ENCODE data around the gene TBXAS1.

TBXAS1 gene

DNA sequence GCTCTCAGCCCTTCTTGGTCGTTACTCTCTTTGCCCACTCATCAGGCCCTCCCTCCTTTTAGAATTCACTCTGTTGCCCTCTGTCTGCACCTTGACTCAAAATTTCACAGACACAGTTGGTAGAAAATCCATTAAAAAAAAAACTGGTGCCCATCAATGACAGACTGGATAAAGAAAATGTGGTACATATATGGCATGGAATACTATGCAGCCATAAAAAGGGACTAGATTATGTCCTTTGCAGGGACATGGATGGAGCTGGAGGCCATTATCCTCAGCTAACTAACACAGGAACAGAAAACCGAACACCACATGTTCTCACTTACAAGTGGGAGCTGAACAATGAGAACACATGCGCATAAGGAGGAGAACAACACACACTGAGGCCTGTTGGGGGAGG is 118.0 kb downstream of the TBXAS1 start:
- peaks cover 0 to 7% (median 6%) of the 10 kb centered on the region in 10 experiments; a peak in 13 of 20 replicates for H3K4me1 ChIP-seq
- no peak overlapping the region for H3K4me2 ChIP-seq
- H3K27ac ChIP-seq = no peak overlapping the region
- H3K27me3 ChIP-seq = no peaks in the 10 kb centered on the region
- H4K20me1 ChIP-seq = no peaks in the 10 kb centered on the region
- no peak for TF ChIP-seq Cebpa-rat (IDR thresholded peaks at IDR 0.05)
- peaks cover 21 to 59% (median 35%) of the 10 kb centered on the region in 11 experiments for H3K9me3 ChIP-seq (replicated peaks in 1 of 11)
- H3K36me3 ChIP-seq = peaks cover 0 to 79% (median 10%) of the 10 kb centered on the region in 11 experiments; a peak in 11 of 22 replicates
- no peak overlapping the region for H3K4me3 ChIP-seq
- H3K9ac ChIP-seq = no peak overlapping the region

GRCh38 chr7:139948167-139948566 is 119.1 kb downstream of the TBXAS1 start:
- Histone ChIP-seq H3K36me3 (peaks cover 0 to 69% (median 10%) of the 10 kb centered on the region in 11 experiments; a peak in 11 of 22 replicates), H3K9me3 (replicated peaks in 1 of 11) (peaks cover 21 to 59% (median 35%) of the 10 kb centered on the region in 11 experiments), H3K4me2 (no peak overlapping the region), H3K9ac (no peak overlapping the region), H4K20me1 (no peaks in the 10 kb centered on the region), H3K4me1 (no peaks in the 10 kb centered on the region), H3K27ac (no peak overlapping the region), H3K27me3 (no peaks in the 10 kb centered on the region), H3K4me3 (no peak overlapping the region)
- no peak for TF ChIP-seq Cebpa-rat (IDR thresholded peaks at IDR 0.05)

GRCh38 chr7:139948587-139949335 is 119.7 kb downstream of the TBXAS1 start:
- no peak overlapping the region for H3K4me2 ChIP-seq
- peaks cover 0 to 69% (median 10%) of the 10 kb centered on the region in 11 experiments; a peak in 11 of 22 replicates for H3K36me3 ChIP-seq
- no peak overlapping the region for H3K27ac ChIP-seq
- H3K27me3 ChIP-seq = no peaks in the 10 kb centered on the region
- no peak for TF ChIP-seq Cebpa-rat (IDR thresholded peaks at IDR 0.05)
- H3K9me3 ChIP-seq (replicated peaks in 1 of 11) = peaks cover 21 to 59% (median 35%) of the 10 kb centered on the region in 11 experiments
- no peak overlapping the region for H3K9ac ChIP-seq
- H4K20me1 ChIP-seq = 0 out of 22 replicates have a peak, but pooled peaks cover 0 to 3% (median 0%) of the 10 kb centered on the region in 11 experiments
- no peaks in the 10 kb centered on the region for H3K4me1 ChIP-seq
- no peak overlapping the region for H3K4me3 ChIP-seq

GRCh38 chr7:139949629-139950028 is 120.6 kb downstream of the TBXAS1 start:
- H3K4me1 ChIP-seq = no peaks in the 10 kb centered on the region
- no peaks in the 10 kb centered on the region for H3K27me3 ChIP-seq
- H3K9me3 ChIP-seq (replicated peaks in 1 of 11) = peaks cover 21 to 56% (median 35%) of the 10 kb centered on the region in 11 experiments
- H3K36me3 ChIP-seq = peaks cover 0 to 65% (median 10%) of the 10 kb centered on the region in 11 experiments; a peak in 11 of 22 replicates
- H3K4me2 ChIP-seq = no peak overlapping the region
- TF ChIP-seq Cebpa-rat (IDR thresholded peaks at IDR 0.05) = no peak
- H4K20me1 ChIP-seq = 0 out of 22 replicates have a peak, but pooled peaks cover 0 to 3% (median 0%) of the 10 kb centered on the region in 11 experiments
- no peak overlapping the region for H3K27ac ChIP-seq
- no peak overlapping the region for H3K9ac ChIP-seq
- H3K4me3 ChIP-seq = no peak overlapping the region

GRCh38 chr7:139950881-139951525 is 121.9 kb downstream of the TBXAS1 start:
- no peak overlapping the region for H3K4me3 ChIP-seq
- peaks cover 0 to 3% (median 0%) of the 10 kb centered on the region in 11 experiments; a peak in 1 of 22 replicates for H4K20me1 ChIP-seq
- H3K4me2 ChIP-seq = no peak overlapping the region
- no peaks in the 10 kb centered on the region for H3K27me3 ChIP-seq
- H3K36me3 ChIP-seq = peaks cover 0 to 65% (median 0%) of the 10 kb centered on the region in 11 experiments; a peak in 9 of 22 replicates
- H3K27ac ChIP-seq = no peak overlapping the region
- peaks cover 13 to 42% (median 23%) of the 10 kb centered on the region in 11 experiments for H3K9me3 ChIP-seq (replicated peaks in 1 of 11)
- H3K9ac ChIP-seq = no peak overlapping the region
- H3K4me1 ChIP-seq = no peaks in the 10 kb centered on the region
- TF ChIP-seq Cebpa-rat (IDR thresholded peaks at IDR 0.05) = no peak

- H3K4me1 ChIP-seq = no peaks in the 10 kb centered on the region
- no peak overlapping the region for H3K27ac ChIP-seq
- TF ChIP-seq Cebpa-rat (IDR thresholded peaks at IDR 0.05) = no peak
- no peak overlapping the region for H3K9ac ChIP-seq
- H3K4me3 ChIP-seq = no peak overlapping the region
- H3K36me3 ChIP-seq = peaks cover 0 to 65% (median 0%) of the 10 kb centered on the region in 11 experiments; a peak in 9 of 22 replicates
- peaks cover 0 to 20% (median 1%) of the 10 kb centered on the region in 11 experiments; a peak in 14 of 22 replicates for H3K9me3 ChIP-seq (replicated peaks in 1 of 11)
- no peaks in the 10 kb centered on the region for H3K27me3 ChIP-seq
- peaks cover 0 to 3% (median 0%) of the 10 kb centered on the region in 11 experiments; a peak in 1 of 22 replicates for H4K20me1 ChIP-seq
- no peak overlapping the region for H3K4me2 ChIP-seq
Measured at GRCh38 chr7:139953229-139953628, 124.2 kb downstream of the TBXAS1 start.

DNA sequence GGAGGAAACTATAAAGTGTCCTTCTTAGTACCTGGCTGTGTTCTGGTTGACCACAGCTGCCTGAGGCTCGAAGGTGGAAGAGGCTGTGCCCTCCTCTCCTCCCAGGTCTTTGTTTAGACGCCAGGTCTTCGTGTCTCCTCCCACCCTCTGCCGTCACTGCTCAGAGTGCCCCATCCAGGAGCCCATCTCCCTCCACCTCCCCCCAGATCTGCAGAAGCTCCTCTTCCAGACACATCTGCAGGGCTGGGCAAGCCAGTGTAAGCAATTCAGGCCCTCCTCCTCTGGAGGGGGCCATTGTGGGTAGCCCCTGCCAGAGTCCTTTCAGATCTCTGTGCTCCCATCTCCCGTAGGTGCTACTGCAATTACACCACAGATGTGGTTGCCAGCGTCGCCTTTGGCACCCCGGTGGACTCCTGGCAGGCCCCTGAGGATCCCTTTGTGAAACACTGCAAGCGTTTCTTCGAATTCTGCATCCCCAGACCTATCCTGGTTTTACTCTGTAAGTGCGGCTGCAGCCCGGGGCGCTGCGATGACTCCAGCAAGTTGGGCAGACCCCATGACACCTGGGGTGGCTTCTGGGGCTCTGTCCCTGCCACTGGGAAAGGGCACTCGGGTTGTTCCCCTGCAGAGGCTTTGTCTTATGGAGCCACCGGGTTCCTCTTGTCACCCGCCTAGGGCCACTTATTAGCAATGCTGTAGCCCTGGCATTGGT is 126.2 kb downstream of the TBXAS1 start:
- no peak overlapping the region for H3K9ac ChIP-seq
- no peak overlapping the region for H3K27ac ChIP-seq
- H3K4me2 ChIP-seq = no peak overlapping the region
- H3K4me3 ChIP-seq = no peak overlapping the region
- no peaks in the 10 kb centered on the region for H3K4me1 ChIP-seq
- H3K36me3 ChIP-seq = peaks cover 0 to 70% (median 0%) of the 10 kb centered on the region in 11 experiments; a peak in 9 of 22 replicates
- no peaks in the 10 kb centered on the region for H3K27me3 ChIP-seq
- peaks cover 0 to 2% (median 0%) of the 10 kb centered on the region in 11 experiments; a peak in 2 of 22 replicates for H3K9me3 ChIP-seq (replicated peaks in 1 of 11)
- no peak for TF ChIP-seq Cebpa-rat (IDR thresholded peaks at IDR 0.05)
- peaks cover 0 to 3% (median 0%) of the 10 kb centered on the region in 11 experiments; a peak in 1 of 22 replicates for H4K20me1 ChIP-seq

DNA sequence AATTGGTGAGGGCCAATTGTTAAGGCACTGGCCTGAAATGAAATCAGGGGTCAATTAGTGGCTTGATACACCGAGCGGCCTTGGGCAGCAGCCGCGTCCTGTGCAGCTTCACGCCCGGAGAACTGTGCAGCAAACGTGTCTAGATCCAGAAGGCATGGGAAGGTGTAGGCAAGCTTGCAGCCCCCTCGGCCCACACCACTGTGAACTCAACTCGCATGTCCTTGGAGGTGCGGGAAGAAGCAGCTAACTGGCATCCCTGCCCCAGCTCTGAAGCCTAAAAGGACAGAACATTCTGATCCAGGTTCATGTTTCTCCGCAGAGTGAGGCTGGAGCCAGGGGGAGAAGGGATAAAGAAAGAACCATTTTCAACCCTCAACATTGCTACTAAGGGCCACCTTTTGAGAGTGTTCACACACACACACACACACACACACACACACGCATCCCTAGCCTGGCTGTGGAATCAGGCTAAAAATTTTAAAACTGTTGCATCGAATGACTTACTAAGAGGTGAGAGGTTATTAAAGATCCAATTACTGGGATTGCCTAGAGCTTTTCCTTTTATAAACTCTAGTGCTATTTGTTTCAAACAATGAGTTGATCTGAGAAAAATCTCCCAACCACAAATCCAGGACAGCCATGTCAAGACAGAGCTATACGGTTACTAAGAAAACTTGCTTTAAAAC is 129.7 kb downstream of the TBXAS1 start:
- Histone ChIP-seq H3K27ac (no peak overlapping the region), H3K9me3 (replicated peaks in 1 of 11) (no peaks in the 10 kb centered on the region), H3K27me3 (no peaks in the 10 kb centered on the region), H3K9ac (no peak overlapping the region), H3K36me3 (peaks cover 0 to 91% (median 0%) of the 10 kb centered on the region in 11 experiments; a peak in 10 of 22 replicates), H4K20me1 (no peaks in the 10 kb centered on the region; a peak in 1 of 22 replicates), H3K4me2 (no peak overlapping the region), H3K4me3 (no peak overlapping the region), H3K4me1 (no peaks in the 10 kb centered on the region)
- no peak for TF ChIP-seq Cebpa-rat (IDR thresholded peaks at IDR 0.05)

Measured in BLaER1 treated with 17β-estradiol and CSF1 and Interleukin-3, amounts not matched to agents 10 nM and 100 nM (cell line).